Suprapubic skin (tissue), 4 donors: Measurements from ENCODE around the gene CHST15. TPM values are rescaled to one million over a fixed set of nuclear protein-coding genes. Genes with fewer than 3 reads are reported as not detected.
A peak's percentile ranks its signal among the peaks of the same experiment; 100 is the strongest.

Experiments
- DNase-seq, 2 donors: peaks; one replicate each; pipeline ENCODE4 v3.0.0-alpha.2; 2019; ENCODE audit warnings: low spot score in 2 of 2
- H3K27ac ChIP-seq: fragments of 200-600 bp; sonication (generic); one replicate; pipeline ENCODE4 v1.5.1; 2019
- H3K27me3 ChIP-seq: fragments of 200-600 bp; sonication (generic); one replicate; pipeline ENCODE4 v1.5.1; 2019
- H3K36me3 ChIP-seq: fragments of 200-600 bp; sonication (generic); one replicate; pipeline ENCODE4 v1.5.1; 2019
- H3K4me1 ChIP-seq: fragments of 200-600 bp; sonication (generic); one replicate; pipeline ENCODE4 v1.5.1; 2019
- H3K4me3 ChIP-seq: fragments of 200-600 bp; sonication (generic); one replicate; pipeline ENCODE4 v1.5.1; 2019; ENCODE audit warnings: mild to moderate bottlenecking
- H3K9me3 ChIP-seq: fragments of 200-600 bp; sonication (generic); one replicate; pipeline ENCODE4 v1.5.1; 2019
- EP300 ChIP-seq: sonication (generic); formaldehyde crosslinking; IDR thresholded peaks from one replicate; pipeline ENCODE4 v1.6.1; 2017; ENCODE audit warnings: antibody characterized with exemption
- POLR2A ChIP-seq, 2 donors: fragments of 450-650 bp; IDR thresholded peaks; one replicate each; pipeline ENCODE4 v1.6.1; 2017; ENCODE audit warnings: antibody characterized with exemption in 2 of 2, mild to moderate bottlenecking in 2 of 2, moderate library complexity in 2 of 2
- POLR2AphosphoS5 ChIP-seq, 3 donors: sonication (generic); formaldehyde crosslinking; IDR thresholded peaks; one replicate each; pipeline ENCODE4 v1.6.1; 2017; ENCODE audit warnings: antibody characterized with exemption in 3 of 3
- WGBS: methylation state at CpG from one replicate; pipeline ENCODE4 v1.1.5; 2018; 5-methylcytosine and 5-hydroxymethylcytosine counted together
- total RNA-seq, 4 donors: library from RNA; depleted of rRNA; stranded (reverse); fragments of >200 nt; gene quantifications; one replicate each; pipeline ENCODE4 v1.1.0, GENCODE V29; 2016
- TF ChIP-seq, protein P1 (sequence below), 2 donors: fragments of 200-600 bp in 1 of 2; fragments of 450-650 bp in 1 of 2; sonication (generic) in 1 of 2; IDR thresholded peaks; one replicate each; pipeline ENCODE4 v1.5.1; 2016 to 2019; ENCODE audit warnings: antibody characterized with exemption in 2 of 2, mild to moderate bottlenecking in 1 of 2, moderate library complexity in 1 of 2

The CHST15 gene, protein sequence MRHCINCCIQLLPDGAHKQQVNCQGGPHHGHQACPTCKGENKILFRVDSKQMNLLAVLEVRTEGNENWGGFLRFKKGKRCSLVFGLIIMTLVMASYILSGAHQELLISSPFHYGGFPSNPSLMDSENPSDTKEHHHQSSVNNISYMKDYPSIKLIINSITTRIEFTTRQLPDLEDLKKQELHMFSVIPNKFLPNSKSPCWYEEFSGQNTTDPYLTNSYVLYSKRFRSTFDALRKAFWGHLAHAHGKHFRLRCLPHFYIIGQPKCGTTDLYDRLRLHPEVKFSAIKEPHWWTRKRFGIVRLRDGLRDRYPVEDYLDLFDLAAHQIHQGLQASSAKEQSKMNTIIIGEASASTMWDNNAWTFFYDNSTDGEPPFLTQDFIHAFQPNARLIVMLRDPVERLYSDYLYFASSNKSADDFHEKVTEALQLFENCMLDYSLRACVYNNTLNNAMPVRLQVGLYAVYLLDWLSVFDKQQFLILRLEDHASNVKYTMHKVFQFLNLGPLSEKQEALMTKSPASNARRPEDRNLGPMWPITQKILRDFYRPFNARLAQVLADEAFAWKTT
- total RNA-seq, result 10 to 100 TPM; 20.6 to 59.1 (median 22.8) TPM

DNA sequence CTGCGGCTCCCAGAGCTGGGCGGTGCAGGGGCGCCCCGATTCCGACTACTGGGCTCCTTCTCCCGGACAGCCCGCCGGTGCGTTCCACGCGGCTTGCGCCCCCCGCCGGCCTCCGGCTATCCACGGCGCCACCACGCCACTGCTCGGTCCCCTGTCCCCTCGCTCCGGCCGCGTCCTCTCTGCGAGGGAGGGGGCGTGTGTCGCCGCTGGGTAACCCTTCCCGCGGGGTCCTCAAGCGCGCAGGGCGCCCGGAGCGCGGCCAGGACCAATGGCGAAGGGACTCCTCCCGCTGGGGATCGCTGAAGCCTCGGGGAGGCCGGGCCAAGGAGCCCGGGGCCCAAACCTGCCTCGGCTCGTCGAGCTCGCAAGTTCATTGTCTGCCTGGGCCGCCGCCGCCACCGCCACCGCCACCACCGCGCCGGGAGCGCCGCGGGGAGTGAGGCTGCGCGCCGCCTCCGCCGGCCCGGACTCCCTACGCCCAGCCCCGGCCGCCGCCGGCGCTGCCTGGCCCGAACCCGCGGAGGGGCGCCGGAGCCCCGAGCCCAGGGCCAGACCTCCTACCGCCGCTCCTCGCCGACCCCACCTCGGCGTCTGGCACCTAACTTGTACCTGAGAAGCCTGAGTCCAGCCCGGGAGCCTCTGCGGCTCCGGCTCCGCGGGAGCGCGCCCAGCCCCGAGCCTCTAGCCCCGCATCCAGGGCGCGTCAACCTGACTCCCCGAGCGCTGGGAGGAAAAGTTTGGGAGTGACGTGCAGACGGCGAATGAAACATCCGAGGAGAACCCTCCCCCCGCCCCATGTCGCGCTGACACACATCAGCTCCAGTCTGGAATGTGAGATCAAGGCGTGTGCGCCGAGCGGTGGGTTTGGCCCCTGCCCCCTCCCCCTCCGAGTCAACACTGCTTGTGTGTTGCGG lies at the start of gene CHST15:
Gene CHST15, minus strand, starts transcription at position 739 of the 914 bp plus-strand sequence. CDS start 47,386 bp downstream, outside the sequence.
- Histone ChIP-seq H3K27ac (peak within 1 kb of the TSS; percentile 83), H3K4me3 (peak within 1 kb of the TSS; percentile 78), H3K36me3 (no peaks in the 10 kb centered on the region), H3K4me1 (peaks cover 60% of the 10 kb centered on the region), H3K27me3 (peaks cover 47% of the 10 kb centered on the region), H3K9me3 (no peaks in the 10 kb centered on the region)
- 0% methylated on average over 22 of the region's 106 CpGs for WGBS
- TF ChIP-seq, protein P1, sequence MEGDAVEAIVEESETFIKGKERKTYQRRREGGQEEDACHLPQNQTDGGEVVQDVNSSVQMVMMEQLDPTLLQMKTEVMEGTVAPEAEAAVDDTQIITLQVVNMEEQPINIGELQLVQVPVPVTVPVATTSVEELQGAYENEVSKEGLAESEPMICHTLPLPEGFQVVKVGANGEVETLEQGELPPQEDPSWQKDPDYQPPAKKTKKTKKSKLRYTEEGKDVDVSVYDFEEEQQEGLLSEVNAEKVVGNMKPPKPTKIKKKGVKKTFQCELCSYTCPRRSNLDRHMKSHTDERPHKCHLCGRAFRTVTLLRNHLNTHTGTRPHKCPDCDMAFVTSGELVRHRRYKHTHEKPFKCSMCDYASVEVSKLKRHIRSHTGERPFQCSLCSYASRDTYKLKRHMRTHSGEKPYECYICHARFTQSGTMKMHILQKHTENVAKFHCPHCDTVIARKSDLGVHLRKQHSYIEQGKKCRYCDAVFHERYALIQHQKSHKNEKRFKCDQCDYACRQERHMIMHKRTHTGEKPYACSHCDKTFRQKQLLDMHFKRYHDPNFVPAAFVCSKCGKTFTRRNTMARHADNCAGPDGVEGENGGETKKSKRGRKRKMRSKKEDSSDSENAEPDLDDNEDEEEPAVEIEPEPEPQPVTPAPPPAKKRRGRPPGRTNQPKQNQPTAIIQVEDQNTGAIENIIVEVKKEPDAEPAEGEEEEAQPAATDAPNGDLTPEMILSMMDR (IDR thresholded peaks at IDR 0.05), result no peak
- TF ChIP-seq POLR2A (IDR thresholded peaks at IDR 0.05), result peak in 1 of 2 donors; percentile 36
- DNase-seq, result no peak

DNA sequence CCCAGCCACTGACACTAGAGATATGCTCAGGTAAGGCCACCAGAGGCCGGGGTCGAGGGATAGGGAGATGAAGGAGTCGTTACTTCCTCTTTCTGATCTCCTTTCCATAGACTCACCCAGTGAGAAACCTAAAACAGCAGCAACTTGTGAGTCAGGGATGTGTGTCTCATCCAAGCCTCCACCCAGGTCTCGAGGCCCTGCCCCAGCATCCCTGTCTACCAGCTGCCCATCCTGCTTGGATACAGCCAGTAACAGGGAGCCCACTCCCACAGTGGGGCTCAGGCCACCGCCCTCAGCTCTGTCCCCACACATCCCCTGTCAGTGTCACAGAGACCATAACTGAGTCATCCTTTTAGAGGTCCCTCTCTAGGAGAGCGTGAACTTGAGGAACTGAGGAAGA lies 49.6 kb upstream of the CHST15 start:
- H3K4me1 ChIP-seq, result peaks cover 15% of the 10 kb centered on the region
- no peak overlapping the region for H3K27ac ChIP-seq
- no peak overlapping the region for H3K4me3 ChIP-seq
- H3K9me3 ChIP-seq, result no peaks in the 10 kb centered on the region
- 73% methylated on average over 5 of the region's 6 CpGs for WGBS
- DNase-seq, result peak in 1 of 2 donors; percentile 47
- no peaks in the 10 kb centered on the region for H3K36me3 ChIP-seq
- H3K27me3 ChIP-seq, result no peaks in the 10 kb centered on the region
- no peak for TF ChIP-seq POLR2A (IDR thresholded peaks at IDR 0.05)
- no peak for TF ChIP-seq EP300
- TF ChIP-seq, protein P1 (IDR thresholded peaks at IDR 0.05), result no peak
- TF ChIP-seq POLR2AphosphoS5 (IDR thresholded peaks at IDR 0.05), result no peak

DNA sequence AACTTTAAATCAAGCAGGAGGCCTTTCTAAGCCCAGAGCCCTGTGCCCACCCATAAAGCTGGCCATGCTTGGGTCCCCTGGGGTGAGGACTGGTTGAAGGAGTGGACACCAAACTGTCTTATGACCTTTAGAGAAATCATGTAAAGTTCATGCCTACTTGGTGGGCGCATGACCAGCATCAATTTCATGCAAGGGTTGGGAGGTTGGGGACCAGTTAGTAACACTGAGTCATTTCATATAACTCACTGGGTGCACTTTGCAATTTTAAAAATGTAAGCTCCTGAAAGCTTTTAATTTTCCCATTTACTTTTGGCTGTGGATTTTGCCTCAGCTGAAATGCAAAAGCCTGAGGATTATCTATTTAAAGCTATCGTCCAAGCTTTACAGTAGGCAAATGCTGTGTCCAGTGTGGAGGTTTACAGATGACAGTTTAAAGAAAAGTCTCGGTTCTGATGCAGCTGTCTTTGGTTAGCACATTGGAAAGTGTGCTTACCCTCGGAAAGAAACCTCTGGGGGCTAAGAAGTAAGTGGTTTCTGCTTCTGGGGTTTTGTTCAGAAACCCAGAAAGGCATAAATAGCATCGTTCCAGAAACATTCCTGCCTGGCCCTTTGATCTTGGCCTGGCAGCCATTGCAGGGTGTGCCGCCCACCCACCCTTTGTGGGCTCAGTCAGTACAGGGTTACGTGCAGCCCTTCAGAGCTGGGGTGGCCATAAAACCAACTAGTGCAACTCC lies 48.8 kb upstream of the CHST15 start:
- H3K4me3 ChIP-seq, result no peak overlapping the region
- H3K9me3 ChIP-seq, result no peaks in the 10 kb centered on the region
- no peak overlapping the region for H3K27ac ChIP-seq
- H3K36me3 ChIP-seq, result no peaks in the 10 kb centered on the region
- WGBS, result 36% methylated on average over 7 of the region's 7 CpGs
- H3K27me3 ChIP-seq, result no peaks in the 10 kb centered on the region
- TF ChIP-seq EP300 (no peak), POLR2AphosphoS5 (IDR thresholded peaks at IDR 0.05) (no peak), POLR2A (IDR thresholded peaks at IDR 0.05) (no peak)
- TF ChIP-seq, protein P1 (IDR thresholded peaks at IDR 0.05), result no peak
- peak in 1 of 2 donors; percentile 22 for DNase-seq
- peaks cover 15% of the 10 kb centered on the region for H3K4me1 ChIP-seq

DNA sequence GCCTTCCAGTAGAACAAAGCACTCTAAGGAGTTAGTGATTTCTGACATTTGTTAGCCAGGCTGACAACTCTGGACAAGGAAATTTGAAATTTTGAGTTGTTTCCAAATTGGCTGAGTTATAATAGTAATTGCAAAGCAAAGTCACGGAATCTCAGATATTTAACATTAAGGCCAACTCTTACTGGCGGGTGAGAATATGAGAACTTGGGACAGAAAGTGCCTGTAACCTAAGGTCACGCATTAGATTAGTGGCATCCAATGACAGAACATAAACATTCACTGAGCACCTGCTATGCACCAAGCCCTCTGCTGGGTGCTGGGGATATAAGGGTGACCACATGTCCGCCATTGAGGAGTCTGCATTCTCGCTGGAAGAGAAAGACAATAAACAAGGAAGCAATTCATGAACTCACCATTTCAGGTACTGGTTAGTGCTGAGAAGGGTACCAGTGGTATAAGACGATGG lies 45.5 kb upstream of the CHST15 start:
- Histone ChIP-seq H3K4me3 (no peak overlapping the region), H3K9me3 (no peaks in the 10 kb centered on the region), H3K4me1 (no peaks in the 10 kb centered on the region), H3K36me3 (no peaks in the 10 kb centered on the region), H3K27ac (no peak overlapping the region), H3K27me3 (no peaks in the 10 kb centered on the region)
- 78% methylated on average over 6 of the region's 6 CpGs for WGBS
- peak in 1 of 2 donors; percentile 20 for DNase-seq
- TF ChIP-seq, protein P1 (IDR thresholded peaks at IDR 0.05), result no peak
- no peak for TF ChIP-seq EP300
- TF ChIP-seq POLR2A (IDR thresholded peaks at IDR 0.05), result no peak
